K562 treated with DMSO at 1 percent for 48 hours (cell line): Measurements from ENCODE around the gene SEPTIN6. TPM values are rescaled to one million over a fixed set of nuclear protein-coding genes. Genes with fewer than 3 reads are reported as not detected.

ENCODE experiments used
- total RNA-seq: library from RNA; unstranded; fragments of 300-600 nt; gene quantifications from 2 replicates; pipeline ENCODE4 v1.2.3, GENCODE V29; 2022; ENCODE audit warnings: low replicate concordance; ENCODE audit errors: extremely low read depth

The SEPTIN6 gene
- total RNA-seq, result not detected in 2 replicates

GRCh38 chrX:119693040-119693995, at the start of gene SEPTIN6:
SEPTIN6 (minus strand) TSS chrX:119693168; CDS start chrX:119693105, 63 bp downstream.

Other genes with a start within 250 kb of the SEPTIN6 start
- 478 and 2,132 TPM in 2 replicates for gene SLC25A5, start 224.7 kb downstream of the SEPTIN6 start, total RNA-seq
- not detected in 2 replicates for gene STEEP1, start 127.8 kb downstream of the SEPTIN6 start, total RNA-seq
- gene UBE2A, start 118.6 kb downstream of the SEPTIN6 start, total RNA-seq, result not detected in 2 replicates
- not detected in 2 replicates for gene NKRF, start 86.7 kb downstream of the SEPTIN6 start, total RNA-seq
- gene SOWAHD, start 65.4 kb upstream of the SEPTIN6 start, total RNA-seq, result not detected in 2 replicates
- 3,921 TPM in 1 of 2 replicates, not detected in the other for gene RPL39, start 98.5 kb upstream of the SEPTIN6 start, total RNA-seq
- gene UPF3B, start 159.8 kb upstream of the SEPTIN6 start, total RNA-seq, result not detected in 2 replicates
- not detected in 2 replicates for gene RNF113A, start 178.6 kb upstream of the SEPTIN6 start, total RNA-seq
- not detected in 2 replicates for gene NDUFA1, start 178.7 kb upstream of the SEPTIN6 start, total RNA-seq
- not detected in 2 replicates for gene AKAP14, start 202.7 kb upstream of the SEPTIN6 start, total RNA-seq